ENCODE results near the gene DGKZ.
A peak's percentile ranks its signal among the peaks of the same experiment; 100 is the strongest.
"Not testable (repeated sequence)": the region's sequence is repeated elsewhere in the genome, so short reads cannot be mapped to it uniquely, and the experiment has no call there.

The DGKZ gene

GRCh38 chr11:46367244-46367915 is 20.1 kb downstream of the DGKZ start:
- DNase-seq = peak; percentile 47

- no peak for DNase-seq
Observed at GRCh38 chr11:46367916-46368267, 20.6 kb downstream of the DGKZ start.

- DNase-seq = peak; percentile 58
Observed at GRCh38 chr11:46369458-46370152, 22.3 kb downstream of the DGKZ start.

GRCh38 chr11:46370253-46370652 is 23.0 kb downstream of the DGKZ start:
- no peak for DNase-seq

GRCh38 chr11:46371262-46371661 is 24.0 kb downstream of the DGKZ start:
- DNase-seq = not testable (repeated sequence)

GRCh38 chr11:46372086-46372485 is 24.8 kb downstream of the DGKZ start:
- DNase-seq = no peak

- DNase-seq = not testable (repeated sequence)
Observed at GRCh38 chr11:46372501-46372900, 25.2 kb downstream of the DGKZ start.

GRCh38 chr11:46373787-46374740 is 26.8 kb downstream of the DGKZ start:
- no peak for DNase-seq

GRCh38 chr11:46374815-46375214 is 27.6 kb downstream of the DGKZ start:
- DNase-seq = no peak

GRCh38 chr11:46375392-46376101 is 28.3 kb downstream of the DGKZ start:
- DNase-seq = no peak

- no peak for DNase-seq
Observed at GRCh38 chr11:46376258-46377050, 29.2 kb downstream of the DGKZ start.

- DNase-seq = no peak
Observed at GRCh38 chr11:46377290-46377689, 30.0 kb downstream of the DGKZ start.

- no peak for DNase-seq
Observed at GRCh38 chr11:46377831-46378230, 30.6 kb downstream of the DGKZ start.

- no peak for DNase-seq
Observed at GRCh38 chr11:46378296-46378695, 31.0 kb downstream of the DGKZ start.

GRCh38 chr11:46378811-46379481 is 31.7 kb downstream of the DGKZ start:
- no peak for DNase-seq

GRCh38 chr11:46379482-46380293 is 32.4 kb downstream of the DGKZ start:
- DNase-seq = not testable (repeated sequence)

GRCh38 chr11:46380340-46381047 is 33.2 kb downstream of the DGKZ start:
- peak; percentile 25 for DNase-seq

GRCh38 chr11:46381048-46381818 is 34.0 kb downstream of the DGKZ start, which contains the start of gene MDK:
Gene MDK (plus strand): TSS chr11:46381669. CDS start chr11:46382058, 389 bp downstream.
- peak; percentile 10 for DNase-seq
